H9 (cell line): Measurements from ENCODE around the gene SPATA22. TPM values are rescaled to one million over a fixed set of nuclear protein-coding genes. Genes with fewer than 3 reads are reported as not detected.

Source experiments
- DNase-seq: peaks from one replicate; pipeline ENCODE4 v3.0.0-alpha.2; 2017
- H2AFZ ChIP-seq: one replicate; pipeline ENCODE4 v1.6.1; 2013; ENCODE audit warnings: mild to moderate bottlenecking, low read length, control low read depth, moderate library complexity
- H2AK5ac ChIP-seq: 2 replicates; pipeline ENCODE4 v1.6.1; 2013; ENCODE audit warnings: low read length, control low read depth, mixed read lengths; ENCODE audit not compliant: insufficient read length
- H2BK120ac ChIP-seq: one replicate; pipeline ENCODE4 v1.6.1; 2013; ENCODE audit warnings: low read depth, mild to moderate bottlenecking, low read length, control low read depth, inconsistent platforms; ENCODE audit not compliant: poor library complexity, severe bottlenecking
- H2BK12ac ChIP-seq: 2 replicates; pipeline ENCODE4 v1.6.1; 2013; ENCODE audit warnings: low read length, control low read depth, mixed read lengths, low read depth; ENCODE audit not compliant: insufficient read length
- H2BK15ac ChIP-seq: 2 replicates; pipeline ENCODE4 v1.6.1; 2013; ENCODE audit warnings: low read depth, low read length, control low read depth
- H2BK20ac ChIP-seq: one replicate; pipeline ENCODE4 v1.6.1; 2013; ENCODE audit warnings: low read depth, mild to moderate bottlenecking, low read length, control low read depth, inconsistent platforms; ENCODE audit not compliant: poor library complexity, severe bottlenecking
- H2BK5ac ChIP-seq: 2 replicates; pipeline ENCODE4 v1.6.1; 2013; ENCODE audit warnings: low read length, control low read depth, mixed read lengths; ENCODE audit not compliant: insufficient read length
- H3K14ac ChIP-seq: 2 replicates; pipeline ENCODE4 v1.6.1; 2013; ENCODE audit warnings: low read length, control low read depth; ENCODE audit not compliant: insufficient read depth
- H3K18ac ChIP-seq: 2 replicates; pipeline ENCODE4 v1.6.1; 2013; ENCODE audit warnings: low read depth, mild to moderate bottlenecking, mixed read lengths, low read length, control low read depth; ENCODE audit not compliant: insufficient read length
- H3K23ac ChIP-seq: 2 replicates; pipeline ENCODE4 v1.6.1; 2013; ENCODE audit warnings: low read length, control low read depth, mixed read lengths, low read depth; ENCODE audit not compliant: insufficient read length
- H3K23me2 ChIP-seq: 2 replicates; pipeline ENCODE4 v1.6.1; 2013; ENCODE audit warnings: low read depth, mild to moderate bottlenecking, mixed read lengths, low read length, control low read depth; ENCODE audit not compliant: insufficient read length, poor library complexity, severe bottlenecking
- H3K27ac ChIP-seq: 2 replicates; pipeline ENCODE4 v1.5.1; 2013; ENCODE audit warnings: low read length, control low read depth, mixed read lengths, low read depth; ENCODE audit not compliant: insufficient read length
- H3K27me3 ChIP-seq: 2 replicates; pipeline ENCODE4 v1.6.1; 2013; ENCODE audit warnings: low read length, control low read depth, inconsistent platforms; ENCODE audit not compliant: insufficient read depth
- H3K4ac ChIP-seq: 2 replicates; pipeline ENCODE4 v1.6.1; 2013; ENCODE audit warnings: low read depth, mild to moderate bottlenecking, control low read depth, inconsistent platforms, low read length, moderate library complexity
- H3K4me1 ChIP-seq: 2 replicates; pipeline ENCODE4 v1.6.1; 2013; ENCODE audit warnings: low read length, control low read depth, inconsistent platforms; ENCODE audit not compliant: insufficient read depth
- H3K4me2 ChIP-seq: 2 replicates; pipeline ENCODE4 v1.6.1; 2013; ENCODE audit warnings: low read length, control low read depth, mixed read lengths; ENCODE audit not compliant: insufficient read length, insufficient read depth
- H3K56ac ChIP-seq: 2 replicates; pipeline ENCODE4 v1.6.1; 2013; ENCODE audit warnings: low read depth, mild to moderate bottlenecking, mixed read lengths, low read length, control low read depth; ENCODE audit not compliant: insufficient read length
- H3K79me1 ChIP-seq: 2 replicates; pipeline ENCODE4 v1.6.1; 2013; ENCODE audit warnings: low read depth, mild to moderate bottlenecking, moderate library complexity, low read length, control low read depth, inconsistent platforms; ENCODE audit not compliant: insufficient read depth, poor library complexity, severe bottlenecking
- H3K79me2 ChIP-seq: 2 replicates; pipeline ENCODE4 v1.6.1; 2013; ENCODE audit warnings: low read length, control low read depth, inconsistent platforms; ENCODE audit not compliant: insufficient read depth
- H3K9ac ChIP-seq: 2 replicates; pipeline ENCODE4 v1.6.1; 2013; ENCODE audit warnings: low read length, control low read depth, mixed read lengths; ENCODE audit not compliant: insufficient read length; ENCODE audit errors: extremely low read depth
- H3K9me3 ChIP-seq: one replicate; pipeline ENCODE4 v1.6.1; 2013; ENCODE audit warnings: low read depth, low read length, inconsistent platforms; ENCODE audit not compliant: control insufficient read depth
- H3T11ph ChIP-seq: one replicate; pipeline ENCODE4 v1.6.1; 2013; ENCODE audit warnings: mild to moderate bottlenecking, low read length, control low read depth, inconsistent platforms
- H4K20me1 ChIP-seq: one replicate; pipeline ENCODE4 v1.6.1; 2013; ENCODE audit not compliant: control insufficient read depth, insufficient read length, insufficient read depth
- H4K5ac ChIP-seq: 2 replicates; pipeline ENCODE4 v1.6.1; 2013; ENCODE audit warnings: low read depth, mild to moderate bottlenecking, mixed read lengths, low read length, control low read depth; ENCODE audit not compliant: insufficient read length
- H4K8ac ChIP-seq: replicated peaks from 2 replicates; pipeline ENCODE4 v1.6.1; 2013; ENCODE audit warnings: low read length, control low read depth, mixed read lengths, low read depth; ENCODE audit not compliant: insufficient read length
- H4K91ac ChIP-seq: 2 replicates; pipeline ENCODE4 v1.6.1; 2013; ENCODE audit warnings: low read depth, mild to moderate bottlenecking, moderate library complexity, mixed read lengths, low read length, control low read depth; ENCODE audit not compliant: insufficient read length
- H3K27ac Mint-ChIP-seq, 3 experiments: 2 replicates in 2 of 3; 3 replicates in 1 of 3; pipeline ENCODE4 v1.8.0; 2020 to 2021; ENCODE audit warnings: mixed read lengths in 3 of 3, mild to moderate bottlenecking in 1 of 3, moderate library complexity in 1 of 3
- H3K27me3 Mint-ChIP-seq: 2 replicates; pipeline ENCODE4 v1.8.0; 2021; ENCODE audit warnings: low read depth, mild to moderate bottlenecking, moderate library complexity, mixed read lengths
- H3K36me3 Mint-ChIP-seq, 3 experiments: 2 replicates in 2 of 3; 3 replicates in 1 of 3; pipeline ENCODE4 v1.8.0; 2020 to 2021; ENCODE audit warnings: low read depth in 3 of 3, mixed read lengths in 3 of 3; ENCODE audit not compliant: insufficient read depth in 1 of 3
- H3K4me1 Mint-ChIP-seq, 2 experiments: 2 replicates each; pipeline ENCODE4 v1.8.0; 2020; ENCODE audit warnings: mixed read lengths in 2 of 2
- H3K4me3 Mint-ChIP-seq, 2 experiments: 2 replicates in 1 of 2; 3 replicates in 1 of 2; pipeline ENCODE4 v1.8.0; 2020 to 2021; ENCODE audit warnings: mild to moderate bottlenecking in 2 of 2, mixed read lengths in 2 of 2, moderate library complexity in 1 of 2
- H3K9me3 Mint-ChIP-seq, 2 experiments: 2 replicates in 1 of 2; 3 replicates in 1 of 2; pipeline ENCODE4 v1.8.0; 2020; ENCODE audit warnings: mild to moderate bottlenecking in 2 of 2, mixed read lengths in 2 of 2, moderate library complexity in 1 of 2
- CTCF ChIP-seq: fragments of 200-600 bp; sonication (generic); conservative IDR thresholded peaks from 3 replicates; pipeline ENCODE4 v1.8.0; 2021; ENCODE audit warnings: antibody characterized with exemption, mild to moderate bottlenecking
- WGBS: extraction: QIAGEN DNeasy Blood & Tissue Kit; methylation state at CpG from one replicate; pipeline ENCODE4 v1.1.7; 2013; ENCODE audit warnings: missing lambda C conversion rate, low lambda C conversion rate, mixed read lengths; ENCODE audit not compliant: insufficient read length; ENCODE audit errors: extremely low coverage; 5-methylcytosine and 5-hydroxymethylcytosine counted together
- total RNA-seq: library from RNA; stranded (reverse); gene quantifications from 2 replicates; pipeline ENCODE4 v1.2.1, GENCODE V29; 2021

Gene SPATA22
- total RNA-seq, 1 experiment from 2014 or later: not detected

GRCh38 chr17:3505008-3505407, 33.4 kb upstream of the SPATA22 start:
- Histone ChIP-seq H3K9me3 (no peaks in the 10 kb centered on the region), H2BK120ac (no peak overlapping the region), H3K4me1 (0 out of 2 replicates have a peak, but pooled peaks cover 1% of the 10 kb centered on the region), H3K27me3 (no peaks in the 10 kb centered on the region), H2BK20ac (no peak overlapping the region), H2BK5ac (no peak overlapping the region), H3K4me2 (no peak overlapping the region), H2BK12ac (no peak overlapping the region), H3K9ac (no peak overlapping the region), H2BK15ac (no peak overlapping the region), H3K79me2 (no peaks in the 10 kb centered on the region), H4K91ac (no peak overlapping the region), H2AFZ (no peak overlapping the region), H3K14ac (no peak overlapping the region), H4K8ac (no peak overlapping the region), H3K18ac (no peak overlapping the region), H2AK5ac (no peak overlapping the region), H3K23ac (no peak overlapping the region), H3T11ph (no peak overlapping the region), H4K5ac (no peak overlapping the region), H3K27ac (no peak overlapping the region), H3K56ac (no peak overlapping the region), H3K4ac (no peak overlapping the region), H4K20me1 (no peaks in the 10 kb centered on the region), H3K23me2 (no peaks in the 10 kb centered on the region), H3K79me1 (no peaks in the 10 kb centered on the region)
- Mint-ChIP-seq H3K4me1 (peaks cover 12 to 14% of the 10 kb centered on the region in 2 experiments), H3K9me3 (peaks cover 13 to 19% of the 10 kb centered on the region in 2 experiments), H3K27me3 (no peaks in the 10 kb centered on the region), H3K4me3 (no peak overlapping the region), H3K36me3 (peaks cover 2 to 8% (median 7%) of the 10 kb centered on the region in 3 experiments), H3K27ac (no peak overlapping the region)
- no peak for TF ChIP-seq CTCF
- no CpG with 5 or more reads among the region's 7 CpGs for WGBS
- no peak for DNase-seq
